Tibial artery (tissue), 4 donors: ENCODE data around the gene STAC3.

Source experiments
- DNase-seq, 2 donors: peaks; one replicate each; pipeline ENCODE4 v3.0.0-alpha.2; 2019
- H3K27ac ChIP-seq, 2 donors: fragments of 200-600 bp; sonication (generic) in 1 of 2; 1 replicate in 1 of 2; 2 replicates in 1 of 2; pipeline ENCODE4 v1.5.1; 2018 to 2019; ENCODE audit warnings: mild to moderate bottlenecking in 1 of 2
- H3K27me3 ChIP-seq, 2 donors: fragments of 200-600 bp; sonication (generic) in 1 of 2; one replicate each; pipeline versions ENCODE4 v1.5.1 to v1.6.0; 2016 to 2019
- H3K36me3 ChIP-seq, 3 donors: fragments of 200-600 bp; sonication (generic) in 2 of 3; one replicate each; pipeline ENCODE4 v1.5.1; 2016 to 2019; ENCODE audit warnings: mild to moderate bottlenecking in 2 of 3
- H3K4me1 ChIP-seq, 4 donors: fragments of 200-600 bp; sonication (generic) in 2 of 4; 1 replicate in 3 of 4; 2 replicates in 1 of 4; pipeline ENCODE4 v1.5.1; 2016 to 2019
- H3K4me3 ChIP-seq, 2 donors: fragments of 200-600 bp; sonication (generic) in 1 of 2; 1 replicate in 1 of 2; 2 replicates in 1 of 2; pipeline ENCODE4 v1.5.1; 2018 to 2019; ENCODE audit warnings: mild to moderate bottlenecking in 2 of 2
- H3K9me3 ChIP-seq, 3 donors: fragments of 200-600 bp; sonication (generic) in 1 of 3; one replicate each; pipeline ENCODE4 v1.5.1; 2016 to 2019
- CTCF ChIP-seq, 2 experiments: fragments of 200-600 bp in 1 of 2; fragments of 450-650 bp in 1 of 2; IDR thresholded peaks; one replicate each; pipeline ENCODE4 v1.5.1; 2017 to 2019; ENCODE audit warnings: antibody characterized with exemption in 2 of 2, mild to moderate bottlenecking in 1 of 2, moderate library complexity in 1 of 2
- intact Hi-C: fragments of 100-400 bp; cut with DNase I; formaldehyde crosslinking; loops from one replicate; pipeline ENCODE4 v1.15.0; 2023; ENCODE audit warnings: low total_unique reads

The STAC3 gene

GRCh38 chr12:57250541-57250940 lies 446 bp downstream of the STAC3 start:
- Histone ChIP-seq H3K27ac (no peak overlapping the region), H3K4me3 (no peak overlapping the region), H3K36me3 (peaks cover 1 to 13% (median 11%) of the 10 kb centered on the region in 3 donors), H3K4me1 (no peaks in the 10 kb centered on the region), H3K27me3 (peaks cover 0 to 9% of the 10 kb centered on the region in 2 donors), H3K9me3 (no peaks in the 10 kb centered on the region)
- no peak for TF ChIP-seq CTCF (IDR thresholded peaks at IDR 0.05)
- no peak for DNase-seq
- intact Hi-C loops: no loop called here

DNA sequence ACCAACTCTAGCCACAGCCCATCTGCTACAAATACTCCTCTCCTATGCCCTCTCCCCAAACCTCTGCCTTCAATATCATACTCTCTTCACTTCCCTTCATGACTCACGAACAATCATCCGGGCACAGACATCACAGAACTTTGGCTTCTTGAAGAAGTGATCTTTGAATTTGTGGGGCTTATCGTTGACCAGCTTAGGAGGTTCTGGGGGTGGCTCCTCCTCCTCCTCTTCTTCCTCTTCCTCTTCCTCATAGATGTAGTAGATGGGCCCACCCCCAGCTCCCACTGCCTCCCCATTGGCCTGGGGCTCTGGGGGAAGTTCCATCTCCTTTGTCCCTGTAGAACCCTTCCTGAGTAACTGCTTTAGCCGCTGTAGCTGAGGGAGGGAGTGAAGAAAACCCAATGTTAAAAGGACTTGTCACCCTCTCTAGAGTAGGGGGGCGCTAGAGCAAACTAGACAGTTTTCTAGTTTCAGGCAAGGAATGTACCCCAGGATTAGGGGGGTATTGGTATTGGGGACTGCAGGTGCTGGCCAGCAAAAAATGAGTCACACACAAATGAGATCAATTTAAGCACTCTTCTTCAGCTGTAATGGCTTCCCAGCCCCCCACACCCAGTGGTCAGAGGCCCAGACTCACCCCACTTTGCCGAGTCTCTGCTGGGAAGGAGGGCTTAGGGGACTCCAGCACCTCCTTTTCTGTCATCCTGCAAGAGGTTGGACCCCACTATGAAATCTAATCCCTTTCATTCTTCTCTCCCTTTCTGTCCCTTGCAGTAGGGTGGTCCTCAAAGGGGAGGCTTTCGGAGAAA lies 1.8 kb downstream of the STAC3 start:
- DNase-seq: no peak
- Histone ChIP-seq H3K4me3 (no peak overlapping the region), H3K9me3 (no peaks in the 10 kb centered on the region), H3K36me3 (no peaks in the 10 kb centered on the region), H3K4me1 (no peaks in the 10 kb centered on the region), H3K27ac (no peak overlapping the region), H3K27me3 (peaks cover 0 to 14% of the 10 kb centered on the region in 2 donors)
- intact Hi-C loops: no loop called here
- TF ChIP-seq CTCF (IDR thresholded peaks at IDR 0.05): no peak

- H3K4me3 ChIP-seq: no peak overlapping the region
- intact Hi-C loops: no loop called here
- no peak for TF ChIP-seq CTCF (IDR thresholded peaks at IDR 0.05)
- no peak for DNase-seq
- H3K36me3 ChIP-seq: no peaks in the 10 kb centered on the region
- no peaks in the 10 kb centered on the region for H3K9me3 ChIP-seq
- no peak overlapping the region for H3K27ac ChIP-seq
- peaks cover 3 to 35% of the 10 kb centered on the region in 2 donors for H3K27me3 ChIP-seq
- H3K4me1 ChIP-seq: peaks cover 6 to 21% (median 17%) of the 10 kb centered on the region in 4 donors
These were observed 3.9 kb downstream of the STAC3 start for GRCh38 chr12:57247041-57247440.

DNA sequence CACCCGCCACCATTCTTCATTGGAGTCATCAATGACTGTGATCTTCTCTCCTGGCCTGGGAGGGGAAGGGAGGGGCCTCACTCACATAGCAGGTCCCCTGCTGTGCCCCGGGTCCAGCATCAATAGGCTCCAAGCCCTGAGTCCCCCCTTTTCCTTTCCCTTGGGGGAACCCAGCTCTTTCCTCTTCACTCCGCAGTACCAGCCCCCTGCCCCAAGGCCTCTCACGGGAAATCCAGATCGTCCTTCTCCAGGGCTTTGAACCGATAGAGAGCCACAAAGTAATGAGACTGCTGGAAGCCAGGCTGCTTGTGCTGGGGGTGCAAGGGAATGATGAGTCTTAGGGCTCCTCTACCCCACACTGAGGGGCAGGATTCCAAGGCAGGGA lies 6.7 kb downstream of the STAC3 start:
- no peak for TF ChIP-seq CTCF (IDR thresholded peaks at IDR 0.05)
- Histone ChIP-seq H3K4me3 (no peak overlapping the region), H3K27ac (no peak overlapping the region), H3K9me3 (no peaks in the 10 kb centered on the region), H3K4me1 (peaks cover 6 to 48% (median 42%) of the 10 kb centered on the region in 4 donors), H3K27me3 (peaks cover 7 to 60% of the 10 kb centered on the region in 2 donors), H3K36me3 (no peaks in the 10 kb centered on the region)
- intact Hi-C loops: no loop called here
- DNase-seq: peak in 1 of 2 donors; percentile 54

DNA sequence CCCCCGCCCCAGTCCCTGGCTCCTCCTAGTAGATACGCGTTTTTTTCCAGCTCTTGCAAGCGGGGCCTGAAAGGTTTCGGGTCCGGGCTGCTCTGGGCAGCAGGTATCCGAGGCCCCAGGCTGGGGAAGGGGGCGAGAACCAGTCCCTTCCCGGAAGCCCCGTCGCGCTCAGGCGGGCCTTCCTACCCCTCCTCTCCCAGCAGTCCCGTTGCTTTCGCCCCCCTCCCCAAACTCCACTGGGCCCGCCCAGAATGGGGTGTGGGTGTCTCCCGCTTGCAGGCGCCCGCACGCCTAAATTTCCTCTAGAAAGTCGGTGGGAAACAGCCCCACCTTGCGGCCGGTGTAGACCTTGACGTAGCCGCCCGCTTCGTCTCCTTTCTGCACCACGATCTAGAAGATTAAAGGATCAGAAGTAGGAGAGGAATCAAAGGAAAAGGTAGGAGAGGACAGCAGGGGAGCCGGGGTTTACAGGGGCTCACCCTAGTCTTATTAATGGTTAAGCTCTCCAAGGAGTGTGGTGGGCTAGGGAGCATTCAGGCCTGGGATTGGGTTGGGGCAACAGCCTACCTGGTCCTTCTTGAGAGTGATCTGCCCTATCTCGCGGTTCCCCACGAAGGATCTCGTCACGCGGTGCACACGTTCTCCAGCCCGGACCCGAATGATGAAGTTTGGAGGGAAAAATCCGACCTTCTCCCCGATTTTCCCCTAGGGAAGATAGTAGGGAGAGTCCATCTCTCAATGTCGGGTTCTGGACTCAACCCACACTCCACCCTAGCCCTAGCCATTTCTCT lies 7.3 kb downstream of the STAC3 start:
- Histone ChIP-seq H3K27me3 (peaks cover 7 to 54% of the 10 kb centered on the region in 2 donors), H3K36me3 (no peaks in the 10 kb centered on the region), H3K9me3 (no peaks in the 10 kb centered on the region), H3K4me1 (peaks cover 10 to 54% (median 46%) of the 10 kb centered on the region in 4 donors), H3K4me3 (peak overlapping the region in 1 of 2 donors; percentile 33), H3K27ac (no peak overlapping the region)
- peak; percentile 68 to 69 for TF ChIP-seq CTCF (IDR thresholded peaks at IDR 0.05)
- peak; percentile 71 to 84 for DNase-seq
- intact Hi-C loops: no loop called here
